K562 (cell line): ENCODE data around the gene PNPLA2.

Experiments used
- CBX2 ChIP-seq: fragments of 200-600 bp; sonication (generic); IDR thresholded peaks from one replicate; pipeline ENCODE4 v1.6.1; 2012; ENCODE audit warnings: mild to moderate bottlenecking, low read length, inconsistent platforms; ENCODE audit not compliant: insufficient read depth, poor library complexity, severe bottlenecking
- ELF4 ChIP-seq: fragments of 450-650 bp; formaldehyde crosslinking; IDR thresholded peaks from 2 replicates; pipeline ENCODE4 v1.4.0; 2022; ENCODE audit warnings: missing genetic modification characterization
- MYC ChIP-seq, 2 experiments: fragments of 250-450 bp in 1 of 2; sonication (Bioruptor Pico) in 1 of 2; IDR thresholded peaks; 2 replicates each; pipeline versions ENCODE4 v1.5.1 to v1.6.1; 2012 to 2021; ENCODE audit warnings: low read depth in 2 of 2, borderline replicate concordance in 1 of 2, improper control_type of control experiment in 1 of 2, low read length in 1 of 2, mild to moderate bottlenecking in 1 of 2, moderate library complexity in 1 of 2
- POLR2A ChIP-seq: fragments of 450-650 bp; conservative IDR thresholded peaks from 2 replicates; pipeline ENCODE4 v1.6.1; 2016
- STAT5A ChIP-seq: IDR thresholded peaks from 2 replicates; pipeline ENCODE4 v1.6.1; 2012; ENCODE audit warnings: low read length, inconsistent platforms, borderline replicate concordance
- ZNF311 ChIP-seq: fragments of 250-450 bp; sonication (Bioruptor Pico); IDR thresholded peaks from 2 replicates; pipeline ENCODE4 v1.4.0; 2020; ENCODE audit warnings: mild to moderate bottlenecking, moderate library complexity
- TF ChIP-seq, protein P1 (sequence below), 3 experiments: IDR thresholded peaks in 2 of 3; conservative IDR thresholded peaks in 1 of 3; 2 replicates each; pipeline ENCODE4 v1.5.1; 2011 to 2012; ENCODE audit warnings: low read length in 3 of 3, mild to moderate bottlenecking in 3 of 3, control low read depth in 2 of 3, improper control_type of control experiment in 1 of 3, inconsistent platforms in 1 of 3, low read depth in 1 of 3, mixed read lengths in 1 of 3, moderate library complexity in 1 of 3; ENCODE audit not compliant: insufficient read depth in 2 of 3
- TF ChIP-seq, protein P2 (sequence below): sonication (generic); formaldehyde crosslinking; IDR thresholded peaks from 2 replicates; pipeline ENCODE4 v1.8.0; 2022; ENCODE audit warnings: mild to moderate bottlenecking, missing genetic modification reagents
- TF ChIP-seq, protein P3 (sequence below): fragments of 450-650 bp; conservative IDR thresholded peaks from 2 replicates; pipeline ENCODE4 v1.6.1; 2016; ENCODE audit warnings: missing genetic modification characterization, low read depth, mild to moderate bottlenecking, control low read depth, missing compliant biosample characterization

DNA sequence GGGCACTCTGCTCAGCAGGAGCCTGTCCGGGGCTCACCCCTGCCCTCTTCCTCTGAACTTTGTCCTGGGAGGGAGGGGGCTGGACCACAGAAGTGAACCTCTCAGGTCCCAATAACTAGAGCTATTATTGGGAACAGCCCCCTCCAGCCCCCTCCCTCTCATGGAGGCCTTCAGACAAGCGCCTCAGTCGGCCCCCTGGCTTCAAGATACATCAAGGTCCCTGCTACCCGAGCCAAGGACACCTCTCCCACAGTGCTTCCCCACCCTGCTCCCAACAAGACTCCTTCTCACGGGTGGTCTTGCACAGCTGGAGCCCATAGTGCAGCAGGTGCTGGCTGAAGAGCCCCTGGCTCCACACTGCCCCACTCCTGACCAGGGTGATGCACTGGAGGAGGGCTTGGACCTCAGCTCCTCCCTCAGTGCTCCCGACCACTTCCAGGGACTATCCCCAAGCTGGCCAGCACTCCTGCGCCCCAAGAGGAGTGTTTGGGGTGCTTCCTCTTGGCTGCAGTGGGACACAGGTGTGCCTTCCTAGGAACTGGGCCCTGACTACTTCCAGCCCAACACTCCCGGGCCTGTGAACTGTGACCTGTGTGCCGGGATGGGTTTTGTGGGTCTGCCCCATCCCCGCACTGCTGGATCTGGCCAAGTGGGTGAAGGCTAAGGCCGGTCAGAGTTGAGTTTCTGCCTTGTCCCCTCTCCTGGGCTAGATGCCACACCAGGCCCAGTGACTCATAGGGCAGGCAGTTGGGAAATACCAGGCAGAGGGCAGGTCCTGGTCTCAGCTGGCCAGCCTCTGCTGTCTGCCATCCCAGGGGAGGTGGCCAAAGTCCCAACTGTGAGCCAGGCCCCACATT lies 2.2 kb downstream of the PNPLA2 start:
- TF ChIP-seq MYC (IDR thresholded peaks at IDR 0.05; ENCODE audit: low read depth, low read length) (no peak), MYC (CRISPR knock-in tag; IDR thresholded peaks at IDR 0.05; ENCODE audit: borderline replicate concordance, low read depth) (no peak), ELF4 (CRISPR knock-in tag) (no peak), ZNF311 (CRISPR knock-in tag) (no peak), POLR2A (no peak), STAT5A (no peak), CBX2 (no peak)
- TF ChIP-seq, protein P1, sequence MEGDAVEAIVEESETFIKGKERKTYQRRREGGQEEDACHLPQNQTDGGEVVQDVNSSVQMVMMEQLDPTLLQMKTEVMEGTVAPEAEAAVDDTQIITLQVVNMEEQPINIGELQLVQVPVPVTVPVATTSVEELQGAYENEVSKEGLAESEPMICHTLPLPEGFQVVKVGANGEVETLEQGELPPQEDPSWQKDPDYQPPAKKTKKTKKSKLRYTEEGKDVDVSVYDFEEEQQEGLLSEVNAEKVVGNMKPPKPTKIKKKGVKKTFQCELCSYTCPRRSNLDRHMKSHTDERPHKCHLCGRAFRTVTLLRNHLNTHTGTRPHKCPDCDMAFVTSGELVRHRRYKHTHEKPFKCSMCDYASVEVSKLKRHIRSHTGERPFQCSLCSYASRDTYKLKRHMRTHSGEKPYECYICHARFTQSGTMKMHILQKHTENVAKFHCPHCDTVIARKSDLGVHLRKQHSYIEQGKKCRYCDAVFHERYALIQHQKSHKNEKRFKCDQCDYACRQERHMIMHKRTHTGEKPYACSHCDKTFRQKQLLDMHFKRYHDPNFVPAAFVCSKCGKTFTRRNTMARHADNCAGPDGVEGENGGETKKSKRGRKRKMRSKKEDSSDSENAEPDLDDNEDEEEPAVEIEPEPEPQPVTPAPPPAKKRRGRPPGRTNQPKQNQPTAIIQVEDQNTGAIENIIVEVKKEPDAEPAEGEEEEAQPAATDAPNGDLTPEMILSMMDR (IDR thresholded peaks at IDR 0.05 in 2 of 3, conservative IDR thresholded peaks at IDR 0.05 in 1 of 3; ENCODE audit: insufficient read depth in 2 of 3, low read depth in 1 of 3, low read length in 3 of 3) = no peak
- TF ChIP-seq, protein P2, sequence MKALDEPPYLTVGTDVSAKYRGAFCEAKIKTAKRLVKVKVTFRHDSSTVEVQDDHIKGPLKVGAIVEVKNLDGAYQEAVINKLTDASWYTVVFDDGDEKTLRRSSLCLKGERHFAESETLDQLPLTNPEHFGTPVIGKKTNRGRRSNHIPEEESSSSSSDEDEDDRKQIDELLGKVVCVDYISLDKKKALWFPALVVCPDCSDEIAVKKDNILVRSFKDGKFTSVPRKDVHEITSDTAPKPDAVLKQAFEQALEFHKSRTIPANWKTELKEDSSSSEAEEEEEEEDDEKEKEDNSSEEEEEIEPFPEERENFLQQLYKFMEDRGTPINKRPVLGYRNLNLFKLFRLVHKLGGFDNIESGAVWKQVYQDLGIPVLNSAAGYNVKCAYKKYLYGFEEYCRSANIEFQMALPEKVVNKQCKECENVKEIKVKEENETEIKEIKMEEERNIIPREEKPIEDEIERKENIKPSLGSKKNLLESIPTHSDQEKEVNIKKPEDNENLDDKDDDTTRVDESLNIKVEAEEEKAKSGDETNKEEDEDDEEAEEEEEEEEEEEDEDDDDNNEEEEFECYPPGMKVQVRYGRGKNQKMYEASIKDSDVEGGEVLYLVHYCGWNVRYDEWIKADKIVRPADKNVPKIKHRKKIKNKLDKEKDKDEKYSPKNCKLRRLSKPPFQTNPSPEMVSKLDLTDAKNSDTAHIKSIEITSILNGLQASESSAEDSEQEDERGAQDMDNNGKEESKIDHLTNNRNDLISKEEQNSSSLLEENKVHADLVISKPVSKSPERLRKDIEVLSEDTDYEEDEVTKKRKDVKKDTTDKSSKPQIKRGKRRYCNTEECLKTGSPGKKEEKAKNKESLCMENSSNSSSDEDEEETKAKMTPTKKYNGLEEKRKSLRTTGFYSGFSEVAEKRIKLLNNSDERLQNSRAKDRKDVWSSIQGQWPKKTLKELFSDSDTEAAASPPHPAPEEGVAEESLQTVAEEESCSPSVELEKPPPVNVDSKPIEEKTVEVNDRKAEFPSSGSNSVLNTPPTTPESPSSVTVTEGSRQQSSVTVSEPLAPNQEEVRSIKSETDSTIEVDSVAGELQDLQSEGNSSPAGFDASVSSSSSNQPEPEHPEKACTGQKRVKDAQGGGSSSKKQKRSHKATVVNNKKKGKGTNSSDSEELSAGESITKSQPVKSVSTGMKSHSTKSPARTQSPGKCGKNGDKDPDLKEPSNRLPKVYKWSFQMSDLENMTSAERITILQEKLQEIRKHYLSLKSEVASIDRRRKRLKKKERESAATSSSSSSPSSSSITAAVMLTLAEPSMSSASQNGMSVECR = no peak
- TF ChIP-seq, protein P3, sequence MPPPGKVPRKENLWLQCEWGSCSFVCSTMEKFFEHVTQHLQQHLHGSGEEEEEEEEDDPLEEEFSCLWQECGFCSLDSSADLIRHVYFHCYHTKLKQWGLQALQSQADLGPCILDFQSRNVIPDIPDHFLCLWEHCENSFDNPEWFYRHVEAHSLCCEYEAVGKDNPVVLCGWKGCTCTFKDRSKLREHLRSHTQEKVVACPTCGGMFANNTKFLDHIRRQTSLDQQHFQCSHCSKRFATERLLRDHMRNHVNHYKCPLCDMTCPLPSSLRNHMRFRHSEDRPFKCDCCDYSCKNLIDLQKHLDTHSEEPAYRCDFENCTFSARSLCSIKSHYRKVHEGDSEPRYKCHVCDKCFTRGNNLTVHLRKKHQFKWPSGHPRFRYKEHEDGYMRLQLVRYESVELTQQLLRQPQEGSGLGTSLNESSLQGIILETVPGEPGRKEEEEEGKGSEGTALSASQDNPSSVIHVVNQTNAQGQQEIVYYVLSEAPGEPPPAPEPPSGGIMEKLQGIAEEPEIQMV (tag) = no peak
